Neural cell (in vitro differentiated cells): ENCODE measurements around the gene ANKIB1. TPM values are rescaled to one million over a fixed set of nuclear protein-coding genes. Genes with fewer than 3 reads are reported as not detected.

Experiments
- H2AFZ ChIP-seq: fragments of 200-600, 300-800 bp; sonication (generic), shearing (Covaris generic); 2 replicates; pipeline ENCODE4 v1.6.0; 2014; ENCODE audit warnings: low read depth, mild to moderate bottlenecking, antibody characterized with exemption, low read length, moderate library complexity
- H3F3A ChIP-seq: fragments of 200-600 bp; shearing (Covaris generic); 2 replicates; pipeline ENCODE4 v1.6.1; 2016; ENCODE audit warnings: mild to moderate bottlenecking, moderate library complexity, mixed read lengths, antibody characterized with exemption, low read length; ENCODE audit not compliant: insufficient read depth, poor library complexity, severe bottlenecking
- H3K27ac ChIP-seq: fragments of 200-600, 300-800 bp; sonication (generic), shearing (Covaris generic); 2 replicates; pipeline ENCODE4 v1.5.1; 2014; ENCODE audit warnings: mild to moderate bottlenecking, low read length, moderate library complexity
- H3K27me3 ChIP-seq: fragments of 300-800, 200-600 bp; sonication (generic), shearing (Covaris generic); 2 replicates; pipeline ENCODE4 v1.6.0; 2014; ENCODE audit warnings: mild to moderate bottlenecking, low read depth, low read length, moderate library complexity; ENCODE audit not compliant: insufficient read depth
- H3K36me3 ChIP-seq: fragments of 300-800, 200-600 bp; sonication (generic), shearing (Covaris generic); 2 replicates; pipeline ENCODE4 v1.5.1; 2014; ENCODE audit warnings: mild to moderate bottlenecking, antibody characterized with exemption, low read length, moderate library complexity; ENCODE audit not compliant: insufficient read depth
- H3K4me2 ChIP-seq: fragments of 300-800, 200-600 bp; sonication (generic), shearing (Covaris generic); 2 replicates; pipeline ENCODE4 v1.6.0; 2014; ENCODE audit warnings: mild to moderate bottlenecking, low read length
- H3K4me3 ChIP-seq: fragments of 300-800, 200-600 bp; sonication (generic), shearing (Covaris generic); 2 replicates; pipeline ENCODE4 v1.5.1; 2014; ENCODE audit warnings: mild to moderate bottlenecking, low read length, moderate library complexity
- H3K79me2 ChIP-seq: fragments of 200-600 bp; shearing (Covaris generic); replicated peaks from 2 replicates; pipeline ENCODE4 v1.6.0; 2014; ENCODE audit warnings: mild to moderate bottlenecking, low read length, moderate library complexity; ENCODE audit not compliant: insufficient read depth
- H3K9ac ChIP-seq: fragments of 300-800, 200-600 bp; sonication (generic), shearing (Covaris generic); 2 replicates; pipeline ENCODE4 v1.6.1; 2016; ENCODE audit warnings: mild to moderate bottlenecking, low read length, mixed read lengths
- H3K9me2 ChIP-seq: fragments of 200-600 bp; shearing (Covaris generic); 2 replicates; pipeline ENCODE4 v1.6.1; 2016; ENCODE audit warnings: mild to moderate bottlenecking, low read length, mixed read lengths; ENCODE audit not compliant: insufficient read depth
- H3K9me3 ChIP-seq: fragments of 200-600, 300-800 bp; sonication (generic), shearing (Covaris generic); 2 replicates; pipeline ENCODE4 v1.6.1; 2016; ENCODE audit warnings: mild to moderate bottlenecking, mixed run types, low read length, moderate library complexity, mixed read lengths
- H4K20me1 ChIP-seq: fragments of 200-600 bp; shearing (Covaris generic); 2 replicates; pipeline ENCODE4 v1.6.1; 2016; ENCODE audit warnings: mild to moderate bottlenecking, mixed run types; ENCODE audit not compliant: insufficient read depth
- CTCF ChIP-seq: fragments of 450-650 bp; IDR thresholded peaks from 2 replicates; pipeline ENCODE4 v1.5.1; 2014; ENCODE audit warnings: antibody characterized with exemption, mild to moderate bottlenecking, moderate library complexity; ENCODE audit not compliant: poor library complexity, severe bottlenecking
- EP300 ChIP-seq: fragments of 450-650 bp; conservative IDR thresholded peaks from 2 replicates; pipeline ENCODE4 v1.6.1; 2014; ENCODE audit warnings: antibody characterized with exemption, mild to moderate bottlenecking, moderate library complexity; ENCODE audit not compliant: poor library complexity, severe bottlenecking
- EZH2 ChIP-seq: fragments of 200-600, 300-800 bp; shearing (Covaris generic), sonication (generic); IDR thresholded peaks from 2 replicates; pipeline ENCODE4 v1.6.1; 2014; ENCODE audit warnings: antibody characterized with exemption, low read length, borderline replicate concordance, mild to moderate bottlenecking; ENCODE audit not compliant: insufficient read depth, poor library complexity, severe bottlenecking
- MXI1 ChIP-seq: fragments of 450-650 bp; conservative IDR thresholded peaks from 2 replicates; pipeline ENCODE4 v1.6.1; 2014; ENCODE audit warnings: antibody characterized with exemption, mild to moderate bottlenecking; ENCODE audit not compliant: poor library complexity, severe bottlenecking
- POLR2AphosphoS5 ChIP-seq: IDR thresholded peaks from 2 replicates; pipeline ENCODE4 v1.6.1; 2012
- RAD21 ChIP-seq: fragments of 450-650 bp; conservative IDR thresholded peaks from 2 replicates; pipeline ENCODE4 v1.6.1; 2014; ENCODE audit warnings: antibody characterized with exemption, mild to moderate bottlenecking, moderate library complexity
- SMC3 ChIP-seq: fragments of 450-650 bp; conservative IDR thresholded peaks from 2 replicates; pipeline ENCODE4 v1.6.1; 2014; ENCODE audit warnings: antibody characterized with exemption, mild to moderate bottlenecking, moderate library complexity; ENCODE audit not compliant: poor library complexity
- TAF1 ChIP-seq: IDR thresholded peaks from 2 replicates; pipeline ENCODE4 v1.6.1; 2012; ENCODE audit warnings: low read depth
- polyA plus RNA-seq: library from polyadenylated mRNA; depleted of rRNA; stranded (reverse); fragments of >200 nt; gene quantifications from 2 replicates; pipeline ENCODE4 v1.2.3, GENCODE V29; 2014
- TF ChIP-seq, protein P1 (sequence below): IDR thresholded peaks from 2 replicates; pipeline ENCODE4 v1.6.1; 2012; ENCODE audit warnings: borderline replicate concordance

The ANKIB1 gene
- polyA plus RNA-seq, 1 donor from 2014 or later, result 83.0 TPM

DNA sequence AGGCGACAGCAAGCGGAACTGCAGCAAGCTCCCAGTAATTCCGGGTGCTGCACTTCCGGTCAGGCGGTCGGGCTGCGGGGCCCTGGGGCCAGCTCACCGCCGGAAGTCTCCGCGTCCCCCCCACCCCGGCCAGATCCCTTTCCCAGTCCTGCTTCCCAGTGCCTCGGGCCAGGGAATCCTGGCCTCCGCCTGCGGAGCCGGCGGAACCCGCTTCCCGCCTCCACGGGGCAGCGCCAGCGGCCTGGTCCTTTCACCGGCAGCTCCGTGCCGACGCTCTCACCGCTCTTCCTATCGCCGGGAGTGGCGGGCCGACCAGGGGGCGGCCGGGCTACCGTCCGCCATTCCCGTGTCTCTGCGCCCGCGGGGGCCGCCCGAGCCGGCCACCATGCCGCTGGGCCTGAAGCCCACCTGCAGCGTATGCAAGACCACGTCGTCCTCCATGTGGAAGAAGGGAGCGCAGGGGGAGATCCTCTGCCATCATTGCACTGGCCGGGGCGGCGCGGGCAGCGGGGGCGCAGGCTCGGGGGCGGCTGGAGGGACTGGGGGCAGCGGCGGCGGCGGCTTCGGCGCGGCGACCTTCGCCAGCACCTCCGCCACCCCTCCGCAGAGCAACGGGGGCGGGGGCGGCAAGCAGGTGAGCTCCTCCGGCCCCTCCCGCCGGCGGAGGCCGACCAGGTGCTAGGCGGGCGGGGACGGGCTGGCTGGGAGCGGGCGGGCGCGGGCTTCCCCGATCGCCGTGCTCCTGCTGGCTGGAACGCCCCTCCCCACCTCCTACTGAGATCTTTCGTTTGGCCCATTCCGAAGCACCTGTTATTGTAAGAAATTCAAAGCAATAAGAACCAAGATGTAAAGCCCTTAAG lies 201.8 kb downstream of the ANKIB1 start, which contains the start of gene GATAD1:
Gene GATAD1, plus strand, starts transcription at position 138 of the 860 bp plus-strand sequence. Its CDS starts 248 bp downstream, at position 386.
- Histone ChIP-seq H3K4me2 (peak within 1 kb of the TSS; percentile 71), H3K27ac (peak within 1 kb of the TSS; percentile 84), H3K4me3 (peak within 1 kb of the TSS; percentile 98), H4K20me1 (no peaks in the 10 kb centered on the region), H3K27me3 (no peaks in the 10 kb centered on the region), H3K79me2 (peaks cover 5% of the 10 kb centered on the region), H3K9me2 (no peaks in the 10 kb centered on the region), H2AFZ (peak within 1 kb of the TSS; percentile 88), H3K9ac (peak within 1 kb of the TSS; percentile 95), H3K9me3 (no peaks in the 10 kb centered on the region), H3F3A (peaks cover 2% of the 10 kb centered on the region), H3K36me3 (peaks cover 5% of the 10 kb centered on the region)
- TF ChIP-seq MXI1, result peak; percentile 90
- peak; percentile 22 for TF ChIP-seq SMC3
- TF ChIP-seq RAD21, result no peak
- TF ChIP-seq EP300, result no peak
- TF ChIP-seq, protein P1, sequence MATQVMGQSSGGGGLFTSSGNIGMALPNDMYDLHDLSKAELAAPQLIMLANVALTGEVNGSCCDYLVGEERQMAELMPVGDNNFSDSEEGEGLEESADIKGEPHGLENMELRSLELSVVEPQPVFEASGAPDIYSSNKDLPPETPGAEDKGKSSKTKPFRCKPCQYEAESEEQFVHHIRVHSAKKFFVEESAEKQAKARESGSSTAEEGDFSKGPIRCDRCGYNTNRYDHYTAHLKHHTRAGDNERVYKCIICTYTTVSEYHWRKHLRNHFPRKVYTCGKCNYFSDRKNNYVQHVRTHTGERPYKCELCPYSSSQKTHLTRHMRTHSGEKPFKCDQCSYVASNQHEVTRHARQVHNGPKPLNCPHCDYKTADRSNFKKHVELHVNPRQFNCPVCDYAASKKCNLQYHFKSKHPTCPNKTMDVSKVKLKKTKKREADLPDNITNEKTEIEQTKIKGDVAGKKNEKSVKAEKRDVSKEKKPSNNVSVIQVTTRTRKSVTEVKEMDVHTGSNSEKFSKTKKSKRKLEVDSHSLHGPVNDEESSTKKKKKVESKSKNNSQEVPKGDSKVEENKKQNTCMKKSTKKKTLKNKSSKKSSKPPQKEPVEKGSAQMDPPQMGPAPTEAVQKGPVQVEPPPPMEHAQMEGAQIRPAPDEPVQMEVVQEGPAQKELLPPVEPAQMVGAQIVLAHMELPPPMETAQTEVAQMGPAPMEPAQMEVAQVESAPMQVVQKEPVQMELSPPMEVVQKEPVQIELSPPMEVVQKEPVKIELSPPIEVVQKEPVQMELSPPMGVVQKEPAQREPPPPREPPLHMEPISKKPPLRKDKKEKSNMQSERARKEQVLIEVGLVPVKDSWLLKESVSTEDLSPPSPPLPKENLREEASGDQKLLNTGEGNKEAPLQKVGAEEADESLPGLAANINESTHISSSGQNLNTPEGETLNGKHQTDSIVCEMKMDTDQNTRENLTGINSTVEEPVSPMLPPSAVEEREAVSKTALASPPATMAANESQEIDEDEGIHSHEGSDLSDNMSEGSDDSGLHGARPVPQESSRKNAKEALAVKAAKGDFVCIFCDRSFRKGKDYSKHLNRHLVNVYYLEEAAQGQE, result peak; percentile 93
- peak; percentile 85 for TF ChIP-seq POLR2AphosphoS5
- TF ChIP-seq CTCF, result no peak
- TF ChIP-seq EZH2, result no peak
- peak; percentile 29 for TF ChIP-seq TAF1

DNA sequence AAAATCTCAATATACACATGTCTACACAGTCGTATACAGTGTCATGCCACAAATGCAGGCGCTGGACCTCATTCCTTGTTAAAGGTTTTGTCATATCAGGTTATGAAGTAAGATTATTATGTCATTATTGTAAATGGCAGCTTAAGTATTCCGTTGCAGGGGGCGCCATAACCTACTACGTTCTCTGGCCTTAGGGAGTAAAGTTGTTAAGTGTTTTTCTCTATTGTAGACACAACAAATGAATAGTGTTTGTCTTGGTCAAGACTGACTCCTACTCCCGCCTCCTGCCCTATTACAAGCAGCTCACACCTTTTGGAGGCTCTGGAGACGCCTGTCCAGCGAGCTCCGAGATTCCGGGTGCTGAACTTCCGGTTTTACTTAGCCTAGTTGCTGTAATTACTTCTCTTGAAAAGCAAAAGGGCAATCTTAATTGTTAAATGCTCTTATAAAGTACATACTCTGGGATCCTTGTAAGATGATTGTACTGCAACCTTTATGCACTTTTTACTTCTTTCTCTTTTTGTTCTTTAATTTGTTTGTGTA lies 202.5 kb downstream of the ANKIB1 start:
- peak overlapping the region; percentile 84 for H3K27ac ChIP-seq
- peak; percentile 62 for TF ChIP-seq CTCF
- TF ChIP-seq, protein P1, result no peak
- peak overlapping the region; percentile 95 for H3K9ac ChIP-seq
- peak overlapping the region; percentile 88 for H2AFZ ChIP-seq
- H4K20me1 ChIP-seq, result no peaks in the 10 kb centered on the region
- peak overlapping the region; percentile 71 for H3K4me2 ChIP-seq
- H3K4me3 ChIP-seq, result peak overlapping the region; percentile 98
- no peaks in the 10 kb centered on the region for H3K27me3 ChIP-seq
- no peaks in the 10 kb centered on the region for H3K9me3 ChIP-seq
- peaks cover 2% of the 10 kb centered on the region for H3F3A ChIP-seq
- H3K79me2 ChIP-seq, result peaks cover 5% of the 10 kb centered on the region
- H3K36me3 ChIP-seq, result peaks cover 5% of the 10 kb centered on the region
- no peaks in the 10 kb centered on the region for H3K9me2 ChIP-seq
